ENCODE measurements around the gene RIOX2. TPM values are rescaled to one million over a fixed set of nuclear protein-coding genes. Genes with fewer than 3 reads are reported as not detected.
A peak's percentile ranks its signal among the peaks of the same experiment; 100 is the strongest.

The RIOX2 gene
- polyA plus RNA-seq (34.0 to 45.2 TPM (median 35.2 TPM) in 3 replicates), polyA minus RNA-seq (19.8 to 33.0 TPM (median 32.8 TPM) in 3 replicates)
- 43.5 TPM for polyA plus RNA-seq (2011; ENCODE audit: low read depth)
- 24.2 and 38.7 TPM in 2 replicates for polyA plus RNA-seq (2011; cell fraction: cytosol; rRNA removed)
- 44.8 and 58.4 TPM in 2 replicates for polyA plus RNA-seq (2011; cell fraction: nucleus; rRNA removed)
- polyA plus RNA-seq (2012; ENCODE audit: low replicate concordance), result 27.4 and 31.4 TPM in 2 replicates
- polyA minus RNA-seq (2011; cell fraction: cytosol; rRNA and poly(A)+ RNA removed), result 24.0 TPM
- polyA minus RNA-seq (2011; cell fraction: nucleus; rRNA and poly(A)+ RNA removed), result 27.6 and 31.7 TPM in 2 replicates

DNA sequence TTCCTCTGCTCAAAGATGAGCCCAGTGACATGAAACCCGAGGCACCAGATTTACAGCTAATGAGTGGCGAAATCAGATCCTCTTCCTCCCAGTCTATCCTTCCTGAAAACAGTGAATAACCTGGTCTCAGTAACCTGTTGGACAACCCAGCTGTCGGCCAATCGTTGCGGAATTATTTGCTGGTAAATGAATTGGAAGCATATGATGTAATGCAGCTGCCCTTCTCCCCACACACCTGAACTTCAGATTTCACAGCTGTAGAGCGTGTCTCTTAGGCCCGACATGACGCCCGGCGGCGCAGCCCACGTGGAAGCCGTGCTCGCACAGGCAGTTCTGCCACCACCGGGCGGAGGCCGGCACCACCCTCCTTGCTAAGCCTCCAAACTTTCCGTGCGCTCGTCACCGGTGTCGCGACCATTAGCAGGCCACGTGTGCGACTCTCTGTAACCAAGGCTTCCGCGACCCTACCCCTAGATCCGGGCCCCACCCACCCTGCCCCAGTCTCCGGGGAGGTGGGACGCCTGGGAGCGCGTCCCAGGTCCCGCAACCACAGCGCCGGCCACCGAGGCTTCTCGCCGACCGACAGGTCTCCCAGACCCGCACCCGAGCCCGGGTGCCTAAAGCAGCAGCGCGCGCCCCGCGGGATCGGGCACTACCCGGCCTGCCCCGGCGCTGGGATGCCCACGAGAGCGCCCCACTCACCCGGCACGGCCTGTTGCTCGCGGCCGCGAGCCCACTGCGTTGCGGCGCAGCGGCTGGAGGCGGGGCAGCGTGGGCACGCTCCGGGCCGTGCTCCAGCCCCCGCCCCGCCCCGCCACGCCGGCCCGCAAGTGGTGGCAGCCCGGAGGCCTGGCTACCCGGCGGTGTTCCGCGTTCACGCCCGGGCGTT lies at the start of gene RIOX2:
Gene RIOX2, minus strand, starts transcription at position 753 of the 889 bp plus-strand sequence. CDS start 4,838 bp downstream, outside the sequence.
- Histone ChIP-seq H3K9me3 (ENCODE audit: control insufficient read depth, low read depth, low read length) (no peaks in the 10 kb centered on the region), H4K20me1 (ENCODE audit: control insufficient read depth, extremely low read depth, insufficient read depth, low read length) (no peaks in the 10 kb centered on the region), H2AFZ (ENCODE audit: control insufficient read depth, low read length) (peak within 1 kb of the TSS; percentile 86), H3K9ac (ENCODE audit: control insufficient read depth, extremely low read depth, insufficient read depth, low read length) (peak within 1 kb of the TSS; percentile 84), H3K36me3 (ENCODE audit: control insufficient read depth in 2 of 2, extremely low read depth in 1 of 2, insufficient read depth in 2 of 2, low read length in 2 of 2) (peaks cover 3 to 8% of the 10 kb centered on the region in 2 experiments), H3K27ac (ENCODE audit: control insufficient read depth, insufficient read depth, low read length) (peak within 1 kb of the TSS; percentile 79), H3K4me2 (ENCODE audit: control insufficient read depth, extremely low read depth, insufficient read depth, low read depth, low read length) (peak within 1 kb of the TSS; percentile 94), H3K4me3 (ENCODE audit: control insufficient read depth in 2 of 3, extremely low read depth in 1 of 3, insufficient read depth in 2 of 3, low read depth in 1 of 3, low read length in 3 of 3) (peak within 1 kb of the TSS; percentile 66 to 85 (median 74)), H3K79me2 (ENCODE audit: control insufficient read depth, insufficient read depth, low read length) (peaks cover 48% of the 10 kb centered on the region), H3K4me1 (ENCODE audit: control insufficient read depth, extremely low read depth, insufficient read depth, low read length) (peaks cover 15% of the 10 kb centered on the region), H3K9me1 (ENCODE audit: control insufficient read depth, extremely low read depth, insufficient read depth, low read length) (no peaks in the 10 kb centered on the region), H3K27me3 (ENCODE audit: control insufficient read depth, extremely low read depth, insufficient read depth, low read length) (no peaks in the 10 kb centered on the region)
- DNase-seq (ENCODE audit: low read depth, low spot score) (no peak), FAIRE-seq (peak; percentile 48)
- dilution Hi-C loops (cut with MboI; ENCODE audit: extremely low pct_ligation_motif_present, low sequenced_read_pairs), result no loop called here
- TF ChIP-seq, protein P1, sequence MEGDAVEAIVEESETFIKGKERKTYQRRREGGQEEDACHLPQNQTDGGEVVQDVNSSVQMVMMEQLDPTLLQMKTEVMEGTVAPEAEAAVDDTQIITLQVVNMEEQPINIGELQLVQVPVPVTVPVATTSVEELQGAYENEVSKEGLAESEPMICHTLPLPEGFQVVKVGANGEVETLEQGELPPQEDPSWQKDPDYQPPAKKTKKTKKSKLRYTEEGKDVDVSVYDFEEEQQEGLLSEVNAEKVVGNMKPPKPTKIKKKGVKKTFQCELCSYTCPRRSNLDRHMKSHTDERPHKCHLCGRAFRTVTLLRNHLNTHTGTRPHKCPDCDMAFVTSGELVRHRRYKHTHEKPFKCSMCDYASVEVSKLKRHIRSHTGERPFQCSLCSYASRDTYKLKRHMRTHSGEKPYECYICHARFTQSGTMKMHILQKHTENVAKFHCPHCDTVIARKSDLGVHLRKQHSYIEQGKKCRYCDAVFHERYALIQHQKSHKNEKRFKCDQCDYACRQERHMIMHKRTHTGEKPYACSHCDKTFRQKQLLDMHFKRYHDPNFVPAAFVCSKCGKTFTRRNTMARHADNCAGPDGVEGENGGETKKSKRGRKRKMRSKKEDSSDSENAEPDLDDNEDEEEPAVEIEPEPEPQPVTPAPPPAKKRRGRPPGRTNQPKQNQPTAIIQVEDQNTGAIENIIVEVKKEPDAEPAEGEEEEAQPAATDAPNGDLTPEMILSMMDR (optimal IDR thresholded peaks at IDR 0.05 in 1 of 3, IDR thresholded peaks at IDR 0.05 in 1 of 3, conservative IDR thresholded peaks at IDR 0.05 in 1 of 3; ENCODE audit: extremely low read depth in 1 of 3, insufficient read depth in 2 of 3, low read length in 3 of 3), result peak in 2 of 3 experiments; percentile 30 to 33
- TF ChIP-seq EZH2 (IDR thresholded peaks at IDR 0.05; ENCODE audit: low read length), result no peak

DNA sequence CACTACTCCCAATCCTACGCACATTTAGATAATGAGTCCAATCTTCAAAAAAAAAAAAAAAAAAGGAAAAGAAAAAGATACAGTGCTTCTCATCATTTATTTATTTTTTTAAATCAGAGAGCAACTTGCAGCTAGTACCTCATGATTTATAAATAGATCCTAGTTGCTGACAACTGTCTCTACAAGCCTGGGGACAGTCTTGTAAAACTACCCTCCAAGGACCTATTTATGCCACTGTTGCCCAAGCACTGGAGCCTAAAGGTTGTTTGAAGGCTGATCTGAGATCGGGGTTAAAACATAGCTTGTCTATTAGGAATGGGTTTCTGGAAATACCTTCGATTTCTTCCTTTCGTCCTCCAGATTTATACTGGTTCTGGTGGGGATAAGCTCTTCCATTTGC lies 48.2 kb upstream of the RIOX2 start:
- Histone ChIP-seq H3K9ac (ENCODE audit: control insufficient read depth, extremely low read depth, insufficient read depth, low read length) (no peak overlapping the region), H3K9me1 (ENCODE audit: control insufficient read depth, extremely low read depth, insufficient read depth, low read length) (no peaks in the 10 kb centered on the region), H3K4me1 (ENCODE audit: control insufficient read depth, extremely low read depth, insufficient read depth, low read length) (no peaks in the 10 kb centered on the region), H3K4me3 (ENCODE audit: control insufficient read depth in 2 of 3, extremely low read depth in 1 of 3, insufficient read depth in 2 of 3, low read depth in 1 of 3, low read length in 3 of 3) (no peak overlapping the region), H3K36me3 (ENCODE audit: control insufficient read depth in 2 of 2, extremely low read depth in 1 of 2, insufficient read depth in 2 of 2, low read length in 2 of 2) (no peaks in the 10 kb centered on the region), H3K9me3 (ENCODE audit: control insufficient read depth, low read depth, low read length) (no peaks in the 10 kb centered on the region), H3K27me3 (ENCODE audit: control insufficient read depth, extremely low read depth, insufficient read depth, low read length) (no peaks in the 10 kb centered on the region), H4K20me1 (ENCODE audit: control insufficient read depth, extremely low read depth, insufficient read depth, low read length) (no peaks in the 10 kb centered on the region), H2AFZ (ENCODE audit: control insufficient read depth, low read length) (no peak overlapping the region), H3K4me2 (ENCODE audit: control insufficient read depth, extremely low read depth, insufficient read depth, low read depth, low read length) (no peak overlapping the region), H3K79me2 (ENCODE audit: control insufficient read depth, insufficient read depth, low read length) (no peaks in the 10 kb centered on the region), H3K27ac (ENCODE audit: control insufficient read depth, insufficient read depth, low read length) (no peak overlapping the region)
- FAIRE-seq (no peak), DNase-seq (ENCODE audit: low read depth, low spot score) (no peak)
- TF ChIP-seq, protein P1 (optimal IDR thresholded peaks at IDR 0.05 in 1 of 3, IDR thresholded peaks at IDR 0.05 in 1 of 3, conservative IDR thresholded peaks at IDR 0.05 in 1 of 3; ENCODE audit: extremely low read depth in 1 of 3, insufficient read depth in 2 of 3, low read length in 3 of 3), result no peak
- no peak for TF ChIP-seq EZH2 (IDR thresholded peaks at IDR 0.05; ENCODE audit: low read length)
- dilution Hi-C loops (cut with MboI; ENCODE audit: extremely low pct_ligation_motif_present, low sequenced_read_pairs), result no loop called here
